Measurements from ENCODE around the gene CXCL14.

CXCL14 gene
- 0 reads per million in 2 donors for total RNA-seq

- DNase-seq = no peak
Measured at GRCh38 chr5:135578685-135579341, at the start of gene CXCL14. CXCL14 (minus strand) TSS chr5:135578991; CDS start chr5:135578778, 213 bp downstream.

- no peak for DNase-seq
Measured at GRCh38 chr5:135626636-135627035, 47.8 kb upstream of the CXCL14 start.

- DNase-seq = no peak
Measured at GRCh38 chr5:135625961-135626360, 47.2 kb upstream of the CXCL14 start.

- DNase-seq = no peak
Measured at GRCh38 chr5:135625486-135625885, 46.7 kb upstream of the CXCL14 start.

GRCh38 chr5:135625061-135625460 is 46.3 kb upstream of the CXCL14 start:
- no peak for DNase-seq

- no peak for DNase-seq
Measured at GRCh38 chr5:135623186-135623715, 44.5 kb upstream of the CXCL14 start.

GRCh38 chr5:135615581-135616260 is 36.9 kb upstream of the CXCL14 start:
- DNase-seq = no peak

GRCh38 chr5:135615171-135615570 is 36.4 kb upstream of the CXCL14 start:
- DNase-seq = no peak

- DNase-seq = no peak
Measured at GRCh38 chr5:135609981-135610380, 31.2 kb upstream of the CXCL14 start.

- no peak for DNase-seq
Measured at GRCh38 chr5:135608761-135609443, 30.1 kb upstream of the CXCL14 start.

- DNase-seq = no peak
Measured at GRCh38 chr5:135608361-135608760, 29.6 kb upstream of the CXCL14 start.

- no peak for DNase-seq
Measured at GRCh38 chr5:135606431-135606830, 27.6 kb upstream of the CXCL14 start.

- DNase-seq = no peak
Measured at GRCh38 chr5:135605221-135605620, 26.4 kb upstream of the CXCL14 start.

- no peak for DNase-seq
Measured at GRCh38 chr5:135604056-135604455, 25.3 kb upstream of the CXCL14 start.

GRCh38 chr5:135602882-135603721 is 24.3 kb upstream of the CXCL14 start:
- DNase-seq = no peak

- DNase-seq = no peak
Measured at GRCh38 chr5:135601466-135601865, 22.7 kb upstream of the CXCL14 start.

- DNase-seq = no peak
Measured at GRCh38 chr5:135600971-135601381, 22.2 kb upstream of the CXCL14 start.

GRCh38 chr5:135600152-135600570 is 21.4 kb upstream of the CXCL14 start:
- DNase-seq = no peak

GRCh38 chr5:135599421-135600151 is 20.8 kb upstream of the CXCL14 start:
- no peak for DNase-seq

- DNase-seq = no peak
Measured at GRCh38 chr5:135598691-135599395, 20.1 kb upstream of the CXCL14 start.

- DNase-seq = no peak
Measured at GRCh38 chr5:135596788-135597187, 18.0 kb upstream of the CXCL14 start.
